NK-92 (cell line): Measurements from ENCODE around the gene ELAVL2.

Source experiments
- DNase-seq: peaks from one replicate; lab custom pipeline; 2025; ENCODE audit not compliant: unreplicated experiment; lab: John Stamatoyannopoulos, UW

The ELAVL2 gene

GRCh38 chr9:23826120-23826629, at the start of gene ELAVL2:
Gene ELAVL2 (minus strand): TSS chr9:23826240. CDS start chr9:23762234, 64,006 bp downstream.
- DNase-seq = no peak

GRCh38 chr9:23858234-23858633, 32.2 kb upstream of the ELAVL2 start:
- DNase-seq = no peak

DNA sequence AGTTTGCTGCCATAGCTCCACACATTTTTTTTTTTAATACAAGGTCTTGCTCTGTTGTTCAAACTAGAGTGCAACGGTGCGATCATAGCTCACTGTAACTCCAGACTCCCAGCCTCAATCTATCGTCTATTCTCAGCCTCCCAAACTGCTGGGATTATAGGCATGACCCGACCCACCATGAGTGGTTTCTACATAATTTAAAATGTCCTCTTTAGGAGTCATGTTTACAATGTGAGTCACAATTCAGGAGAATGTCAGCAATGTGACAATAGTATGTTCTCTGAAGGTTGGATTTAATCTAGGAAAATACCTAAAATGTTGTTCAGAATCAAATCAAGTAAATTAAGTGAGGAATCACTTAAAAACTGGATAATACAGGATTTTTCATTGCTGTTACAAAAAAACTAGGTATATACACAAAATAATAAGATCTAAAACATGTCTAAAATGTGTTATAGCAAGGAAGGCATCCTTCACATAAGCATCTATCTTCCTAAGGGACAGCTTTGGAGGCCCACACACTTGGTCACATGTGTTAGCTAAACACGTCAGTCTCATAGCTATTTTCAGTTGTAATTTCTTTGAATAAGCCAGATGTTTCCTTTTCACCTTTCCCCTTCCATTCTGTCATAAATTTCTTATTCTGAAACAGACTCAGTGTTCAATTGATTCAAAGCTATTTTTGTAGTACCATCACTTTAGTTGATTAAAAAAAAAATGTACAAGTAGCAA, 30.0 kb upstream of the ELAVL2 start:
- DNase-seq = no peak

GRCh38 chr9:23850690-23851629, 24.9 kb upstream of the ELAVL2 start:
- no peak for DNase-seq

DNA sequence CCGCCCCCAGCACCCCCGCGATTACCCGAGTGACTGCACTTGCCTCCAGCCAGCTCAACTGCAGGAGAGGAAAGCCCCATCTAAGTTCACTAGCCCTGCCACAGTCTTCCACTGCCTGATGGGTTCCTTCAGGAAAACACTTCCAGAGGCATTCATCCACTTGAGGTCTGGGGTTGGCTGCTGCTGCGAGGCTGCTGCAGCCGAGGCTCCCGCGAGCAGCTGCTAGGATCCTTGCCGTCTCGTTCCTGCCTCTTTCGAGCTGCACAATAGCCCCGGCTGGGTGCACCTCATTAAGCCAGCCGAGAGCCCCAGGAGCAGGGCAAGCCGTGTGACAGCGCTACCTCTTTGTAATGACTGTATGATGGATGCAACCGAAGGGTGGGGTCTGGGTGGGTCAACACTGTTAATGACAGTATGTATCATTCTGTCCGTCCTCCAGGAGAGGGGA, 24.2 kb upstream of the ELAVL2 start:
- DNase-seq = no peak

- no peak for DNase-seq
Observed at GRCh38 chr9:23849379-23850035, 23.5 kb upstream of the ELAVL2 start.

- DNase-seq = no peak
Observed at GRCh38 chr9:23842565-23843129, 16.6 kb upstream of the ELAVL2 start.

DNA sequence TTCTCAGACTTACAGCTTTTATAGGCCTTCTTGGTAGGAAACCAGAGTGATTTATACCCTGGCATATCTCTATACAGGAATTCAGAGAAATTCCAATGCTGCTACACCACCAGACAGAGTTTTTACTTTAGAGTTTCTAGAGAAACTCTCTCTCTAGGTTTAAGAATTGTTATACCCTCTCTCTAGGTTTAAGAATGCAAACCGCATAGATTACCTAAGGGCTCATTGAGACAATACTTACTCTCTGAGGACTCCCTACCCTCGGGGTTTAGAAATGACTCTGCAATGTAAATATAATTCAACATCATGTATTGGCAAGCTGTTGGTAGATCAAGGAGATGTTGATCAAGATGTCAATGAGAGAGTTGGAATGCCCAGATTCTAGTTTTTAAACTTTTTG, 15.3 kb upstream of the ELAVL2 start:
- no peak for DNase-seq

GRCh38 chr9:23837038-23837437, 11.0 kb upstream of the ELAVL2 start:
- no peak for DNase-seq

DNA sequence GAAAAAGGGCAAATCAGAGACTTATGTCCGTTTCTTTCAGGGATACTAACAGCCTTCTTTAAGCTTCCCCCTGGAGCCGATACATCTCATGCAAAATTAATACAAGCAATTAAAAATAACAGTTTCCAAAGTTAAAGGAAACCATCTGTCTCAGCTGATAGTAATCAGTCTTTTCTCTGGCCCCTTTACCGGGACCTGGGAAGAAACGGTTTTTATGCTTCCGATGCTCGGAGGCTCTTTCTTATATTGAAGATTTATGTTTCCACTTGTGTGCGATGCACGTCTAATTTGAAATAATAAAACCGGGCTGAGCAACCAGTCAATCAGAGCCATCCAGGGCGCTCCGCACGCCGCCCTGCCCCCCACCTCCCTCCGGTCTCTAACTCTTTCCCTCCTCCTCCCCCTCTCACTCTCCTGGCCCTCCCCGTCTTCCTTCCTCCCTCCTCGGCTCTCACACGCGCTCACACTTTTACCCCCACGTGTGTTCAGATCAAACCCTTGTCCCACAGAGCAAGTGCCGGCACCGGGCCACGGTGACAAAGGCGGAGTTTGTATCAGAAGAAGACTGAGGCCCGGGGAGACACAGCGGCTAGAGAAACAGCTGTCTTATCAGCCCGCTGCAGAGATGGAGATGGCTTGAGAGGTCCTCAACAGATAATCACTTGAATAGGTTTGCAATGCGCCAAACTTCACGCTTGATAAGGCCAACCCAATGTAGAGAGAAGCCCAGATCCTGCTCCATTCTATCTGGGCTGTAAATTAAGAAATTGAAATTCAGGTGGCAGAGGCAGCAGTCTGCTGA, 5.1 kb upstream of the ELAVL2 start:
- DNase-seq = no peak

GRCh38 chr9:23830476-23830805, 4.4 kb upstream of the ELAVL2 start:
- no peak for DNase-seq

GRCh38 chr9:23829580-23830475, 3.8 kb upstream of the ELAVL2 start:
- DNase-seq = no peak

GRCh38 chr9:23825700-23826099, 340 bp downstream of the ELAVL2 start:
- no peak for DNase-seq

GRCh38 chr9:23824830-23825591, 1.0 kb downstream of the ELAVL2 start:
- no peak for DNase-seq

- no peak for DNase-seq
Observed at GRCh38 chr9:23823986-23824829, 1.8 kb downstream of the ELAVL2 start.

DNA sequence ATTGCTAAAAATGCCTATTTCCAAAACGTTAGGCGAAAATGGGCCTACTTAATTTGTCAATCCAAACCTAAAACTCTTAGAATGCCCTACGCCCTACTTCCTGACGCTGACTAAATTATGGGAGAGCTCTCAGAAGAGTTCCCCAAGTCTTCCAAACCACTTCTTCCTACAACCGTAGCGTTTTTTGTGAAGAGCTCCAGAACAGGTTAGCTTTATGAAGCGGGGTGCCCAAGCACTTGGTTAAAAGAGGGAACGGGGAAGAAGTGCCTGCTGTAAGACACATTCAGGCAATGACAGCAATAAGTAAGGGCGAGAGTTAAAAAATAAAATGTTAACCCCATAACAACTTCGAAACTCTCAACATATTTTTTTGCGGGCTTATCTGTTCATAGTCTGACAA, 2.8 kb downstream of the ELAVL2 start:
- no peak for DNase-seq

DNA sequence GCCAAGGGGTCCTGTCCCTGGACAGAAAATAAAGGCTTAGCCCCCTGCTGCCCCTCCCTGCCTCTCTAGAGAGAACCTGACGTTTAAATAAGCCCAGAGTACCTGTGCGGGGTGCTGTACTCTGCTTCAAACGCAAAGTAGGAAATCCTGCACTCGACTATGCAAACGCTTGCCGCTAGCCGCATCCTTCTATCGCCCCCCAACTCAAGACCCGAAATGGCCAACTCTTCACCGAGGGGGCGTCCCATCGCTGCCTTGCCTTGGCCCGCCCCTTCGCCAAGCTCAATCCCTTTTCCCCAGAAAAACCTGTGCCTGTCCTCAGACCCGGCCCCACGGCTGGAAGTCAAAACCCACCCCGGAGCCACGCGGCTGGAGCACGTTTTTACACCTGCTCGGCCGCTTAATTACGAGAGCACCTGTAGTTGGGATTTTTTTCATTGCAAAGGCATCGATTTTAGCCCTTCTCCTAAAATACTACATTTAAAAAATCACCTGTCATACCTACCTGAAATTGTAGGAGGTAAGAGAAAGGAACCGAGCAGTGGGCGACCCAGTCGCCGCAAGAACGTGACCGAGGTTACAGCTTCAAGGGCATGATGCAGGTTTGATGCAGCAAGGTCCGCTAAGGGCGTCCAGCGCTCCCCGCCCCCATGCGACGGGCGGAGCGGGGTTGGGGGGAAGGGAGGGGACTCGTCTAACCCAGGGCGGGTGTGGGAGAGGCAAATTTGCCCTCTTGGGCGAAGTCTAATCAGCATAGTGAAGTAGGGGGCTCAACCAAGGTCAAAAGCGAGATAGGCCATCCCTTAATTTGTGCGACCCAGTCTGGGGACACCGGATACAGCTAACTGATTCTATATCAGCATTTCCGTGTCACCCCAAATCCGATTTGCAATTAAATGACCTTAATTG, 3.5 kb downstream of the ELAVL2 start:
- DNase-seq = no peak
